GM12864 (cell line): Measurements from ENCODE around the gene DPH5.

Experiments used
- DNase-seq: peaks from one replicate; pipeline ENCODE4 v3.0.0-alpha.2; 2011; ENCODE audit warnings: low read depth
- H3K4me3 ChIP-seq: 2 replicates; pipeline ENCODE4 v1.5.1; 2011; ENCODE audit warnings: mild to moderate bottlenecking, low read depth, low read length, control low read depth
- CTCF ChIP-seq: IDR thresholded peaks from 2 replicates; pipeline ENCODE4 v1.5.1; 2011; ENCODE audit warnings: low read depth, mild to moderate bottlenecking, moderate library complexity, low read length, control low read depth, inconsistent platforms; ENCODE audit errors: missing control alignments

DPH5 gene

GRCh38 chr1:100972185-100972584 is 53.4 kb downstream of the DPH5 start:
- DNase-seq = no peak
- H3K4me3 ChIP-seq = no peak overlapping the region
- TF ChIP-seq CTCF = no peak

GRCh38 chr1:100971021-100971420 is 54.6 kb downstream of the DPH5 start:
- no peak overlapping the region for H3K4me3 ChIP-seq
- no peak for TF ChIP-seq CTCF
- no peak for DNase-seq

GRCh38 chr1:100969327-100969726 is 56.3 kb downstream of the DPH5 start:
- H3K4me3 ChIP-seq = no peak overlapping the region
- no peak for DNase-seq
- TF ChIP-seq CTCF = no peak

DNA sequence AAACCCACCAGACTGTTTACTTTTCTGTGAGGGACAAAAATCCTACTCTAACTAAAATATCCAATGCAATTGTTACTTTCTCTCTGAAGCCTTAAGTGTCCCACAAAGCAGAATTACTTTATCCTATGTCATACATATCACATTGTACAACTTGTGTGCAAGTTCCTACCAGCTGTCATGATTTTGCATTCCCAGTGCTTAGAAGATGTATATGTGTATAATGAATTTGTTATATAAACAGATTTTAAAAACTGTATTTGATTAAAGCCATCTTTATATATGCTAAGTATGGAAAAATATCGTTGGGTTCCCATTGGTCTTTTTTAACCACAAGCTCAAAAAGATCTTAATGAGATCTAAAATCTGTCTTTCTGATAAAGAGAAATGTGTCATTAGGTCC is 57.0 kb downstream of the DPH5 start:
- no peak for DNase-seq
- H3K4me3 ChIP-seq = no peak overlapping the region
- no peak for TF ChIP-seq CTCF

DNA sequence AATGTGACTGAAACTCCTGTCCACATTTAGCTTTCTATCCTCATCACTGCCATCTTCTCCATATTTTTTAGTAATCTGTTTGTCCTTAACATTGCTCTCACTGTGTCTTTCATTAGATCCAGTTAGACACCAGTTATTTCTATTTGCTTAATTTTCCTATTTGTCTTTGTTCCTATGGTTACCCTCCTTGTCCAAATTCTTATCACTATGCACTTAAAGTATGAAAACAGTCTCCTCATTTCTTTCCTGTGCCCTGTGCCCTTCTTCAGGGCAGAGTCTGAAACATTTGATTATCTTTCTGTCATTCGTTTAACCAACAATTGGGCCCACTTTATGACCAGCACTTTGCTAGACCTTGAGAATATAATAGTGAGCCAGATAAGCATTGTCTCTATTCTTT is 65.5 kb downstream of the DPH5 start:
- TF ChIP-seq CTCF = no peak
- no peak overlapping the region for H3K4me3 ChIP-seq
- DNase-seq = no peak

- no peak for TF ChIP-seq CTCF
- no peak for DNase-seq
- no peak overlapping the region for H3K4me3 ChIP-seq
Measured at GRCh38 chr1:100959502-100960060, 66.0 kb downstream of the DPH5 start.

- H3K4me3 ChIP-seq = no peak overlapping the region
- DNase-seq = no peak
- no peak for TF ChIP-seq CTCF
Measured at GRCh38 chr1:100955322-100955721, 70.3 kb downstream of the DPH5 start.
